K562 (cell line): ENCODE measurements around the gene EDN2. TPM values are rescaled to one million over a fixed set of nuclear protein-coding genes. Genes with fewer than 3 reads are reported as not detected.

ENCODE experiments used
- ATAC-seq: fragments of 200-7000 bp; cut with Tn5 transposase; 3 replicates; pipeline ENCODE4 v1.9.1; 2020; ENCODE audit warnings: moderate library complexity
- BruUV-seq: library from RNA; stranded (reverse); fragments of 400-500 nt; replicated peaks from 2 replicates; lab custom pipeline; 2021; lab: Mats Ljungman, UMichigan
- CTCF ChIA-PET: fragments of 300-600 bp; formaldehyde crosslinking; extraction: SDS; loops from one replicate; lab custom pipeline; 2021; ENCODE audit warnings: low intra/inter-chr PET ratio; lab: Yijun Ruan, JAX
- POLR2A ChIA-PET: fragments of 300-600, 350-650 bp; sonication (Branson Sonifier 250); formaldehyde crosslinking; extraction: SDS; loops from one replicate; lab custom pipeline; 2021; ENCODE audit warnings: antibody characterized with exemption, inconsistent platforms; lab: Yijun Ruan, JAX
- DNase-seq, 4 experiments: peaks; one replicate each; pipeline versions ENCODE4 v3.0.0 to v3.0.0-alpha.2; 2011 to 2018; ENCODE audit warnings: low spot score in 3 of 4, mixed read lengths in 3 of 4; ENCODE audit errors: extremely low read depth in 1 of 4
- FAIRE-seq: peaks from 2 replicates; lab custom pipeline; 2011; peaks lifted over from hg19 to GRCh38; lab: Jason Lieb, UNC
- H2AFZ ChIP-seq: 2 replicates; pipeline ENCODE4 v1.6.0; 2011; ENCODE audit warnings: low read depth, low read length, control low read depth, inconsistent platforms
- H3K27ac ChIP-seq: fragments of 200-600 bp; 3 replicates; pipeline ENCODE4 v1.8.0; 2011; ENCODE audit warnings: low read depth, mild to moderate bottlenecking, control low read depth, inconsistent platforms, low read length, moderate library complexity, mixed read lengths; ENCODE audit errors: extremely low read depth
- H3K27me3 ChIP-seq, 2 experiments: fragments of 300-600 bp in 1 of 2; 2 replicates in 1 of 2; 3 replicates in 1 of 2; pipeline versions ENCODE4 v1.6.0 to v1.8.0; 2011; ENCODE audit warnings: inconsistent platforms in 2 of 2, low read length in 2 of 2, mild to moderate bottlenecking in 1 of 2, mixed read lengths in 1 of 2, moderate library complexity in 1 of 2; ENCODE audit not compliant: control insufficient read depth in 2 of 2, insufficient read depth in 2 of 2
- H3K36me3 ChIP-seq: fragments of 300-600 bp; 3 replicates; pipeline ENCODE4 v1.8.0; 2011; ENCODE audit warnings: mild to moderate bottlenecking, low read length, inconsistent platforms; ENCODE audit not compliant: control insufficient read depth, insufficient read depth
- H3K4me1 ChIP-seq, 2 experiments: fragments of 200-600 bp in 1 of 2; replicated peaks in 1 of 2; 2 replicates in 1 of 2; 3 replicates in 1 of 2; pipeline versions ENCODE4 v1.5.1 to v1.8.0; 2011; ENCODE audit warnings: inconsistent platforms in 2 of 2, low read length in 2 of 2, mild to moderate bottlenecking in 1 of 2, mixed read lengths in 1 of 2, moderate library complexity in 1 of 2; ENCODE audit not compliant: control insufficient read depth in 2 of 2, insufficient read depth in 2 of 2
- H3K4me2 ChIP-seq: 2 replicates; pipeline ENCODE4 v1.6.1; 2011; ENCODE audit warnings: low read length, control low read depth, inconsistent platforms, mixed read lengths; ENCODE audit not compliant: insufficient read depth
- H3K4me3 ChIP-seq: fragments of 200-600 bp; sonication (generic), shearing (Covaris generic); 2 replicates; pipeline ENCODE4 v1.5.1; 2016; ENCODE audit warnings: control low read depth, inconsistent platforms
- H3K79me2 ChIP-seq: fragments of 200-600 bp; 3 replicates; pipeline ENCODE4 v1.8.0; 2011; ENCODE audit warnings: low read length, inconsistent platforms; ENCODE audit not compliant: control insufficient read depth, insufficient read depth
- H3K9ac ChIP-seq, 2 experiments: 2 replicates each; pipeline versions ENCODE4 v1.6.0 to v1.6.1; 2011; ENCODE audit warnings: low read depth in 2 of 2, low read length in 2 of 2, control low read depth in 1 of 2, inconsistent platforms in 1 of 2, mild to moderate bottlenecking in 1 of 2, mixed read lengths in 1 of 2; ENCODE audit not compliant: insufficient read depth in 1 of 2
- H3K9me1 ChIP-seq: one replicate; pipeline ENCODE4 v1.6.0; 2011; ENCODE audit warnings: inconsistent platforms, mild to moderate bottlenecking, low read length, moderate library complexity; ENCODE audit not compliant: control insufficient read depth, insufficient read depth
- H3K9me3 ChIP-seq: replicated peaks from 2 replicates; pipeline ENCODE4 v1.5.1; 2011; ENCODE audit warnings: low read depth, low read length, inconsistent platforms; ENCODE audit not compliant: control insufficient read depth, insufficient read depth
- H4K20me1 ChIP-seq: replicated peaks from 2 replicates; pipeline ENCODE4 v1.6.1; 2011; ENCODE audit warnings: low read length, inconsistent platforms, mixed read lengths; ENCODE audit not compliant: control insufficient read depth, insufficient read depth
- ATF1 ChIP-seq, 2 experiments: fragments of 450-650 bp in 1 of 2; IDR thresholded peaks; 2 replicates each; pipeline ENCODE4 v1.6.1; 2016; ENCODE audit warnings: missing compliant biosample characterization in 1 of 2, missing genetic modification characterization in 1 of 2
- EZH2 ChIP-seq: IDR thresholded peaks from 2 replicates; pipeline ENCODE4 v1.6.1; 2012; ENCODE audit warnings: low read depth, mild to moderate bottlenecking, inconsistent platforms, low read length, borderline replicate concordance
- KDM4B ChIP-seq, 2 experiments: fragments of 450-650 bp in 1 of 2; sonication (generic) in 1 of 2; IDR thresholded peaks; 2 replicates each; pipeline ENCODE4 v1.6.1; 2016 to 2017; ENCODE audit warnings: borderline replicate concordance in 2 of 2, antibody characterized with exemption in 1 of 2, low read depth in 1 of 2, mild to moderate bottlenecking in 1 of 2
- YY1 ChIP-seq, 3 experiments: IDR thresholded peaks; 2 replicates each; pipeline ENCODE4 v1.6.1; 2011; ENCODE audit warnings: low read length in 2 of 3, mild to moderate bottlenecking in 2 of 3, moderate library complexity in 2 of 3, borderline replicate concordance in 1 of 3, control low read depth in 1 of 3, low read depth in 1 of 3; ENCODE audit not compliant: insufficient read depth in 3 of 3, insufficient replicate concordance in 2 of 3, control insufficient read depth in 1 of 3, insufficient read length in 1 of 3; ENCODE audit errors: extremely low read depth in 1 of 3
- WGBS: fragments of 100-300 bp; shearing (Covaris generic); methylation state at CpG from one replicate; pipeline ENCODE4 v1.1.6; 2016; ENCODE audit warnings: low coverage, mixed read lengths; ENCODE audit not compliant: insufficient coverage; ENCODE audit errors: missing lambda C conversion rate; 5-methylcytosine and 5-hydroxymethylcytosine counted together
- in situ Hi-C: fragments of 300-500 bp; cut with MboI; formaldehyde crosslinking; loops from 4 replicates; pipeline ENCODE4 v1.15.0; 2018; ENCODE audit warnings: inconsistent platforms, mixed read lengths
- intact Hi-C: fragments of 100-400 bp; cut with micrococcal nuclease; formaldehyde crosslinking; loops from 2 replicates; pipeline ENCODE4 v1.14.2; 2022
- polyA plus RNA-seq, 8 experiments: library from polyadenylated mRNA; depleted of rRNA in 4 of 8; stranded (reverse) in 5 of 8; unstranded in 3 of 8; fragments of >200 nt; fragmentation: Nextera tagmentation in 2 of 8; fragmentation: Illumina TruSeq in 1 of 8; extraction: Ambion mirVana in 2 of 8; extraction: Trizol in 1 of 8; gene quantifications; 2 replicates each; pipeline versions ENCODE4 v1.2.1 to v1.2.3, GENCODE V29; 2011 to 2014; ENCODE audit warnings: inconsistent platforms in 1 of 8, missing spikeins in 1 of 8
- total RNA-seq, 7 experiments: library from RNA; depleted of rRNA in 6 of 7; stranded (reverse); fragments of >200 nt in 6 of 7; fragmentation: Illumina TruSeq in 2 of 7; extraction: Trizol in 2 of 7; gene quantifications; 2 replicates each; pipeline versions ENCODE4 v1.2.1 to v1.2.3, GENCODE V29; 2011 to 2021; ENCODE audit warnings: low replicate concordance in 1 of 7

Gene EDN2
- total and polyA plus RNA-seq, 9 of the 15 experiments (the other 6 are each of a cell fraction or from before 2014, with no cell fraction given) = not detected

DNA sequence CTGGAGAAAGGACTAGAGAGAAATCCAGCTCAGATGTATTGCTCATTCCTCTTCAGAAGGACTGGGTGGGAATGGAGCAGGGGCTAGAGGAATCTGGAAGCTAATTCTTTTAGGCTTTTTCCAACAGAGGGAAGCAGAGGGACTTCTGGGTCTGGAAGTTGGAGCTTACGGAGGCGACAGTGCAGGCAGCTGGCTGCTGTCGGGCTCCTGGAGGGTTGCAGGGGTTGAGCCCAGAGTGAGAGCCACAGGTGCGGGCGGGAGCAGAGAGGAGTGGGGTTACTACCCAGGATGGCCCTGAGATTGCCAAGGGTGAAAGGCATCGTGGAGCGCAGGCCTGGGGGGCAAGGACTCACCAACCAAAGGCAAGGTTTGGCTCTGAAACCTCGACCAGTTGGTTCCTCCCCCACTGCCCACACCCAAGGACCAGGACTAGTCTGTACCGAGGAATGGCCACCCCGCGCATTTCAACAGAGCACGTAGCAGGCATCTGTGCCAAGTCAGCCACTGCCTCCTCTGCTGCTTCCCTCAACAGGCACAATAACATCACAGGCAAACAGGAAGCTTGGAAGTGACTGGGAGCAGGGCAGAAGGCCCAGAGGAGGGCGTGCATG lies 22.7 kb upstream of the EDN2 start:
- Histone ChIP-seq H3K79me2 (no peaks in the 10 kb centered on the region), H3K4me1 (peaks cover 5 to 13% of the 10 kb centered on the region in 2 experiments; a peak in 4 of 5 replicates), H3K9me3 (no peaks in the 10 kb centered on the region), H3K9me1 (peaks cover 2% of the 10 kb centered on the region), H3K9ac (no peak overlapping the region), H3K27ac (no peak overlapping the region), H3K4me3 (no peak overlapping the region), H3K4me2 (no peak overlapping the region), H3K27me3 (peaks cover 53 to 74% of the 10 kb centered on the region in 2 experiments), H4K20me1 (no peaks in the 10 kb centered on the region; the same call in 1 of the 2 replicates), H3K36me3 (no peaks in the 10 kb centered on the region), H2AFZ (no peak overlapping the region)
- DNase-seq (no peak), FAIRE-seq (no peak), ATAC-seq (no peak)
- TF ChIP-seq EZH2 = 0 out of 2 replicates have a peak, but pooled peaks have one; percentile 48
- TF ChIP-seq KDM4B (IDR thresholded peaks at IDR 0.05; ENCODE audit: borderline replicate concordance in 2 of 2, low read depth in 1 of 2) = no peak
- TF ChIP-seq YY1 (IDR thresholded peaks at IDR 0.05; ENCODE audit: borderline replicate concordance in 1 of 3, control insufficient read depth in 1 of 3, extremely low read depth in 1 of 3, insufficient read depth in 3 of 3, insufficient read length in 1 of 3, insufficient replicate concordance in 2 of 3, low read depth in 1 of 3, low read length in 2 of 3) = no peak
- no peak for TF ChIP-seq ATF1 (CRISPR knock-in tag; IDR thresholded peaks at IDR 0.05)
- TF ChIP-seq ATF1 (tag; IDR thresholded peaks at IDR 0.05) = no peak
- intact Hi-C loops (no loop called here), in situ Hi-C loops (no loop called here)
- no TSS peak for BruUV-seq
- CTCF ChIA-PET = interaction anchor here (0.5 kb wide), 1 partner anchor 29 kb away, joined by 5 read pairs; no protein-coding TSS in a partner anchor
- WGBS = 3% methylated on average over 13 of the region's 13 CpGs
- POLR2A ChIA-PET = interaction anchor here (0.6 to 1.0 kb wide), 2 partner anchors 9 to 519 kb away, joined by 3 read pairs; no protein-coding TSS in a partner anchor
